Vagina (tissue), 2 donors: ENCODE measurements around the gene NRG2. TPM values are rescaled to one million over a fixed set of nuclear protein-coding genes. Genes with fewer than 3 reads are reported as not detected.
A peak's percentile ranks its signal among the peaks of the same experiment; 100 is the strongest.

Source experiments
- DNase-seq, 2 donors: peaks; one replicate each; pipeline ENCODE4 v3.0.0-alpha.2; 2017; ENCODE audit errors: extremely low spot score in 2 of 2
- H3K27ac ChIP-seq: fragments of 200-600 bp; sonication (generic); one replicate; pipeline ENCODE4 v1.5.1; 2019
- H3K27me3 ChIP-seq: fragments of 200-600 bp; sonication (generic); one replicate; pipeline ENCODE4 v1.5.1; 2019
- H3K36me3 ChIP-seq, 2 donors: fragments of 200-600 bp; sonication (generic); one replicate each; pipeline ENCODE4 v1.5.1; 2017 to 2019
- H3K4me1 ChIP-seq: fragments of 200-600 bp; sonication (generic); one replicate; pipeline ENCODE4 v1.5.1; 2019
- H3K4me3 ChIP-seq, 2 donors: fragments of 200-600 bp; sonication (generic); 1 replicate in 1 of 2; 2 replicates in 1 of 2; pipeline ENCODE4 v1.5.1; 2016 to 2019
- H3K9me3 ChIP-seq: fragments of 200-600 bp; sonication (generic); one replicate; pipeline ENCODE4 v1.5.1; 2019
- POLR2A ChIP-seq, 2 donors: fragments of 450-650 bp; IDR thresholded peaks; one replicate each; pipeline ENCODE4 v1.6.1; 2017; ENCODE audit warnings: antibody characterized with exemption in 2 of 2, mild to moderate bottlenecking in 2 of 2, moderate library complexity in 2 of 2
- POLR2AphosphoS5 ChIP-seq, 2 donors: sonication (generic); formaldehyde crosslinking; IDR thresholded peaks; one replicate each; pipeline ENCODE4 v1.9.0; 2017; ENCODE audit warnings: antibody characterized with exemption in 2 of 2, mild to moderate bottlenecking in 2 of 2, low read depth in 1 of 2; ENCODE audit not compliant: insufficient read depth in 1 of 2
- intact Hi-C: fragments of 100-400 bp; cut with DNase I; formaldehyde crosslinking; loops from one replicate; pipeline ENCODE4 v1.15.1; 2023
- total RNA-seq: library from RNA; depleted of rRNA; stranded (reverse); fragments of >200 nt; gene quantifications from one replicate; pipeline ENCODE4 v1.2.3, GENCODE V29; 2016
- TF ChIP-seq, protein P1 (sequence below), 3 experiments: fragments of 450-650 bp in 2 of 3; fragments of 200-600 bp in 1 of 3; sonication (generic) in 1 of 3; IDR thresholded peaks; one replicate each; pipeline ENCODE4 v1.5.1; 2017 to 2019; ENCODE audit warnings: antibody characterized with exemption in 3 of 3, mild to moderate bottlenecking in 2 of 3, moderate library complexity in 2 of 3

Gene NRG2
- total RNA-seq, 1 donor from 2014 or later = 5.2 TPM

DNA sequence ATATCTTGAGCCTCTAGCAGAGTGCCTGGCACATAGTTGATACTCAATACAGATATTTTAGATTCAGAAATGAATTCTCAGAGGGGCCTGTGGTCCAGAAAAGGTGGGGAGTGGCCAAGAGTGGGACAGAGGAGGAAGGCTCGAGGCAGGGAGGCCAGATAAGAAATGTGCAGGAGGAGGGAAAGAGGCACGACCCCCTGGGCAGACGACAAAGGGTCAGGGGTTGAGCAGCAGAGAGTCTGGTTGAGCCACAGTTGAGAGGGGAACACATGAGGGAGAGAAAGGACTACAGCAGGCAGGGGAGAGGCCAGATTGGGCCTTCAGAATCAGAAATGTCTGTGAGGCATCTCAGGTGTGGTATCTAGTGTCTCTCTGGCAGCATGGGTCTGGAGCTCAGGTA lies 158.4 kb downstream of the NRG2 start:
- H3K9me3 ChIP-seq = no peaks in the 10 kb centered on the region
- intact Hi-C loops = no loop called here
- H3K27ac ChIP-seq = no peak overlapping the region
- peaks cover 0 to 13% of the 10 kb centered on the region in 2 donors for H3K36me3 ChIP-seq
- H3K4me1 ChIP-seq = peaks cover 36% of the 10 kb centered on the region
- no peak for TF ChIP-seq POLR2A (IDR thresholded peaks at IDR 0.05)
- TF ChIP-seq, protein P1, sequence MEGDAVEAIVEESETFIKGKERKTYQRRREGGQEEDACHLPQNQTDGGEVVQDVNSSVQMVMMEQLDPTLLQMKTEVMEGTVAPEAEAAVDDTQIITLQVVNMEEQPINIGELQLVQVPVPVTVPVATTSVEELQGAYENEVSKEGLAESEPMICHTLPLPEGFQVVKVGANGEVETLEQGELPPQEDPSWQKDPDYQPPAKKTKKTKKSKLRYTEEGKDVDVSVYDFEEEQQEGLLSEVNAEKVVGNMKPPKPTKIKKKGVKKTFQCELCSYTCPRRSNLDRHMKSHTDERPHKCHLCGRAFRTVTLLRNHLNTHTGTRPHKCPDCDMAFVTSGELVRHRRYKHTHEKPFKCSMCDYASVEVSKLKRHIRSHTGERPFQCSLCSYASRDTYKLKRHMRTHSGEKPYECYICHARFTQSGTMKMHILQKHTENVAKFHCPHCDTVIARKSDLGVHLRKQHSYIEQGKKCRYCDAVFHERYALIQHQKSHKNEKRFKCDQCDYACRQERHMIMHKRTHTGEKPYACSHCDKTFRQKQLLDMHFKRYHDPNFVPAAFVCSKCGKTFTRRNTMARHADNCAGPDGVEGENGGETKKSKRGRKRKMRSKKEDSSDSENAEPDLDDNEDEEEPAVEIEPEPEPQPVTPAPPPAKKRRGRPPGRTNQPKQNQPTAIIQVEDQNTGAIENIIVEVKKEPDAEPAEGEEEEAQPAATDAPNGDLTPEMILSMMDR (IDR thresholded peaks at IDR 0.05) = no peak
- no peak for TF ChIP-seq POLR2AphosphoS5 (IDR thresholded peaks at IDR 0.05; ENCODE audit: insufficient read depth in 1 of 2, low read depth in 1 of 2)
- no peak overlapping the region for H3K4me3 ChIP-seq
- DNase-seq = no peak
- no peaks in the 10 kb centered on the region for H3K27me3 ChIP-seq

DNA sequence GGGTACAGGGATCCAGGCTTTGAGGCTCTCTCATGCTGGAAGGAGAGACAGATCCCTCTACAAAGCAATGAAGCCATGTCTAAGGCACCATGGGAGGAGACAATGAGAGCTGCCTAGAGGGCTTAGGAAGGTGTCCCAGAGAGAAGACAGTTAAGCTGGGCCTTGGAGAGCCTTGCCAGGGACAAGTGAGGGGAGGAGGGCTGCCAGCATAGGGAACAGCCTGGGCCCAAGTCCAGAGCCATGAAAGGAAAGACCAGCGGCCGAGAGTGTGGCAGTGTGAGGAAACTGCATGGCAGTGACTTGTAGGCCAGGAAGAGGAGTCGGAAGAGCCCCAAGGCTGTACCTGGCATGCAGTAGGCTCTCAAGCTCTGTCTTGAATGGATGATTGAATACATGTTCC lies 159.0 kb downstream of the NRG2 start:
- no peak overlapping the region for H3K4me3 ChIP-seq
- intact Hi-C loops = no loop called here
- H3K9me3 ChIP-seq = no peaks in the 10 kb centered on the region
- peak overlapping the region; percentile 36 for H3K27ac ChIP-seq
- DNase-seq = no peak
- H3K36me3 ChIP-seq = peaks cover 0 to 13% of the 10 kb centered on the region in 2 donors
- H3K4me1 ChIP-seq = peaks cover 36% of the 10 kb centered on the region
- no peaks in the 10 kb centered on the region for H3K27me3 ChIP-seq
- TF ChIP-seq POLR2AphosphoS5 (IDR thresholded peaks at IDR 0.05; ENCODE audit: insufficient read depth in 1 of 2, low read depth in 1 of 2) (no peak), POLR2A (IDR thresholded peaks at IDR 0.05) (no peak)
- TF ChIP-seq, protein P1 (IDR thresholded peaks at IDR 0.05) = no peak

DNA sequence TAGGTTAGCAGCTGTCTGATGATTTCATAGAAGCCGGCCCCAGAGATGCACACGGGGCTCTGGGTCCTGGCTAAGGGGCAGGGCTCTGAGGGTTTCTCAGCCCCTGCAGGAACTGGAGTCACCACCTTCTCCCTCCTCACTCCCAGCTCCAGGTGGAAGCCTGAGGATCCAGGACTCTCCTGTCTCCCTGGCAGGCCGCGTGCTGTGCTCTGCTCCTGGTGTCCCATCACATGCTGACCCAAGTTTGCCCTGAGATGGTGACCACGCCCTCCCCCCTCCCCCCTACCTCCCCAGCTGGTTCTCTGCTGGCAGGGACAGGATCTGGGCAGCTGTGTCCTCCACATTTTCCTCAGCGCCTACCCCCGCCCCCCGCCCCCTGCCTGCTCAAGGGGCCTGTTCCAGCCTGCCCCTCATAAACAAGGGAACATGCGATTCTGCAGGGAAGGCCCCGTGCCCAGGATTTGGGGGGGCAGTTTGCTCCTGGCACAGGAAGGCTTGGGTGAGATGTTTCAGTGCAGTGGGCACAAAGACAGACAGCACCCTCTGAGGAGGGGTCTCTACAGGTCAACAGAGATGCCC lies 160.0 kb downstream of the NRG2 start:
- Histone ChIP-seq H3K27ac (peak overlapping the region; percentile 60), H3K9me3 (no peaks in the 10 kb centered on the region), H3K27me3 (no peaks in the 10 kb centered on the region), H3K4me1 (peaks cover 38% of the 10 kb centered on the region), H3K4me3 (no peak overlapping the region), H3K36me3 (peaks cover 0 to 13% of the 10 kb centered on the region in 2 donors)
- DNase-seq = no peak
- intact Hi-C loops = no loop called here
- TF ChIP-seq, protein P1 (IDR thresholded peaks at IDR 0.05) = no peak
- no peak for TF ChIP-seq POLR2A (IDR thresholded peaks at IDR 0.05)
- no peak for TF ChIP-seq POLR2AphosphoS5 (IDR thresholded peaks at IDR 0.05; ENCODE audit: insufficient read depth in 1 of 2, low read depth in 1 of 2)

DNA sequence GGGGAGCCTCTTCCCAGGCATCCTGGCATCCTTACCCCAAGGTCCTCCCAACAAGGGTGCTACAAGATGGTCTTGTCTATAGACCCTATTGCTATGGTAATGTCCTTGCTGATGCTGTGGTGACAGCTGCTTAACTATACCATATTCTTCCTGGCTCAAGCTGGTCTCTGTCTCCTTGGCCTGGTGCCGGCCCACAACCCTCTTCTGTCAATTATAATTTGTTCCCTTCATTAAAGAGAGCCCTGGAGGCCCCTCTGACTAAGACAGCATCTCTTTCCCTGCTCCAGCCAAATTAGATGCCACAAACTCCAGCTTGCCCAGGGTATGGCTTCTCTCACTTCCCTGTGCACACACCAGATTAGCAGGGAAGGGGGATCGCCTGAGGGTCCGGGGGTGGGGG lies 160.8 kb downstream of the NRG2 start:
- intact Hi-C loops = no loop called here
- H3K9me3 ChIP-seq = no peaks in the 10 kb centered on the region
- peak overlapping the region; percentile 60 for H3K27ac ChIP-seq
- TF ChIP-seq, protein P1 (IDR thresholded peaks at IDR 0.05) = no peak
- TF ChIP-seq POLR2AphosphoS5 (IDR thresholded peaks at IDR 0.05; ENCODE audit: insufficient read depth in 1 of 2, low read depth in 1 of 2) = no peak
- TF ChIP-seq POLR2A (IDR thresholded peaks at IDR 0.05) = no peak
- H3K4me1 ChIP-seq = peaks cover 45% of the 10 kb centered on the region
- H3K36me3 ChIP-seq = peaks cover 0 to 13% of the 10 kb centered on the region in 2 donors
- H3K4me3 ChIP-seq = no peak overlapping the region
- H3K27me3 ChIP-seq = no peaks in the 10 kb centered on the region
- DNase-seq = no peak

DNA sequence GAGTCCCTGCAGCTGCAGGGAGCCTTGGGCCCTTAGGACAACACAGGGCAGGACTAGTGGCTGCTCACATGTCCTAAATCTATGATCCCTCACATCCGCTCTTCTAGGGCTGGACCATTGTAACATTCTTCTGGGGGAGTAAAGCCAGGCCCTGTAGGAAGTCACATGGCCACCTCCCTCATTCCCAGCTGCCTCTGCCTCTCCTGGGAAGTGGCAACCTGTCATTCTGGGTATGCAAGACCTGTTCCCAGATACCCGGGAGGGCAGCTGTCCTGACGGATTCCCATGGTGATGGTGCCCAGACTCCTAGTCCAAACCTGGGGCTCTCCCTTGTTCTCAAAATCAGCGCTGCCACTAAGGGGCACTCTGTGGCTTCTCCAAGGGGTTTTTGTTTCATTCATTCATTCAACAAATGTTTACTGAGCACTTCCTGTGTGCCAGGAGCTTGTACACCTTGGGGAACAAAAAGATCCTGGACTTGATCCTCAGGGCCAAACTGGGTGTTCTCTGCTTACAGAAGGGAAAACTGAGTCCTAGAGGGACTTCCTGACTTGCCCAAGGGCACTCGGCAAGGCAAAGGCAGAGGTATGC lies 161.9 kb downstream of the NRG2 start:
- no peak overlapping the region for H3K4me3 ChIP-seq
- H3K27me3 ChIP-seq = no peaks in the 10 kb centered on the region
- intact Hi-C loops = no loop called here
- DNase-seq = no peak
- no peaks in the 10 kb centered on the region for H3K9me3 ChIP-seq
- peaks cover 47% of the 10 kb centered on the region for H3K4me1 ChIP-seq
- TF ChIP-seq POLR2A (IDR thresholded peaks at IDR 0.05) = no peak
- TF ChIP-seq POLR2AphosphoS5 (IDR thresholded peaks at IDR 0.05; ENCODE audit: insufficient read depth in 1 of 2, low read depth in 1 of 2) = no peak
- TF ChIP-seq, protein P1 (IDR thresholded peaks at IDR 0.05) = no peak
- peaks cover 0 to 4% of the 10 kb centered on the region in 2 donors for H3K36me3 ChIP-seq
- no peak overlapping the region for H3K27ac ChIP-seq
